ENCODE data around the gene RPL31. TPM values are rescaled to one million over a fixed set of nuclear protein-coding genes. Genes with fewer than 3 reads are reported as not detected.

Gene RPL31
- total RNA-seq, 1 donor from 2014 or later, result 479 TPM

DNA sequence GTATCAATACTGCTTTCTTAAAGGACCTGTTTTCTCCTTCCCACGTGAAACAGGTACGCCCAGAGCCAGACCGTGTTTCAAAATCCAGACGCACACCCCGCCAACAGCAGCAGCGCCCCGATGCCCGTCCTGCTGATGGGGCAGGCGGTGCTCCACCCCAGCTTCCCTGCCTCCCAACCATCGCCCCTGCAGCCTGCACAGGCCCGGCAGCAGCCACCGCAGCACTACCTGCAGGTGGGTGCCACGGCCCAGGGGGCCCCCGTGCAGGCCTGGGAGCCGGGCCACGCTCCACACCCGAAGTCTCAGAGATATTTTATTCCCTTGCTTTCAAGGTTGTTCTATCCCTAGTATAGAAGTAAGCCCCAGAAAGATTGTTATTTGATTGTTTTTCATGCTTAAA is 8.8 kb upstream of the RPL31 start:
- no peaks in the 10 kb centered on the region for H3K27me3 ChIP-seq
- H3K27ac ChIP-seq, result no peak overlapping the region
- H3K9me3 ChIP-seq, result no peaks in the 10 kb centered on the region
- TF ChIP-seq, protein P1, sequence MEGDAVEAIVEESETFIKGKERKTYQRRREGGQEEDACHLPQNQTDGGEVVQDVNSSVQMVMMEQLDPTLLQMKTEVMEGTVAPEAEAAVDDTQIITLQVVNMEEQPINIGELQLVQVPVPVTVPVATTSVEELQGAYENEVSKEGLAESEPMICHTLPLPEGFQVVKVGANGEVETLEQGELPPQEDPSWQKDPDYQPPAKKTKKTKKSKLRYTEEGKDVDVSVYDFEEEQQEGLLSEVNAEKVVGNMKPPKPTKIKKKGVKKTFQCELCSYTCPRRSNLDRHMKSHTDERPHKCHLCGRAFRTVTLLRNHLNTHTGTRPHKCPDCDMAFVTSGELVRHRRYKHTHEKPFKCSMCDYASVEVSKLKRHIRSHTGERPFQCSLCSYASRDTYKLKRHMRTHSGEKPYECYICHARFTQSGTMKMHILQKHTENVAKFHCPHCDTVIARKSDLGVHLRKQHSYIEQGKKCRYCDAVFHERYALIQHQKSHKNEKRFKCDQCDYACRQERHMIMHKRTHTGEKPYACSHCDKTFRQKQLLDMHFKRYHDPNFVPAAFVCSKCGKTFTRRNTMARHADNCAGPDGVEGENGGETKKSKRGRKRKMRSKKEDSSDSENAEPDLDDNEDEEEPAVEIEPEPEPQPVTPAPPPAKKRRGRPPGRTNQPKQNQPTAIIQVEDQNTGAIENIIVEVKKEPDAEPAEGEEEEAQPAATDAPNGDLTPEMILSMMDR (IDR thresholded peaks at IDR 0.05), result no peak
- no peak overlapping the region for H3K4me3 ChIP-seq
- intact Hi-C loops (cut with DNase I), result no loop called here
- no peaks in the 10 kb centered on the region for H3K4me1 ChIP-seq
- DNase-seq (ENCODE audit: low spot score in 2 of 2), result no peak
- H3K36me3 ChIP-seq, result peaks cover 13 to 36% of the 10 kb centered on the region in 2 donors

DNA sequence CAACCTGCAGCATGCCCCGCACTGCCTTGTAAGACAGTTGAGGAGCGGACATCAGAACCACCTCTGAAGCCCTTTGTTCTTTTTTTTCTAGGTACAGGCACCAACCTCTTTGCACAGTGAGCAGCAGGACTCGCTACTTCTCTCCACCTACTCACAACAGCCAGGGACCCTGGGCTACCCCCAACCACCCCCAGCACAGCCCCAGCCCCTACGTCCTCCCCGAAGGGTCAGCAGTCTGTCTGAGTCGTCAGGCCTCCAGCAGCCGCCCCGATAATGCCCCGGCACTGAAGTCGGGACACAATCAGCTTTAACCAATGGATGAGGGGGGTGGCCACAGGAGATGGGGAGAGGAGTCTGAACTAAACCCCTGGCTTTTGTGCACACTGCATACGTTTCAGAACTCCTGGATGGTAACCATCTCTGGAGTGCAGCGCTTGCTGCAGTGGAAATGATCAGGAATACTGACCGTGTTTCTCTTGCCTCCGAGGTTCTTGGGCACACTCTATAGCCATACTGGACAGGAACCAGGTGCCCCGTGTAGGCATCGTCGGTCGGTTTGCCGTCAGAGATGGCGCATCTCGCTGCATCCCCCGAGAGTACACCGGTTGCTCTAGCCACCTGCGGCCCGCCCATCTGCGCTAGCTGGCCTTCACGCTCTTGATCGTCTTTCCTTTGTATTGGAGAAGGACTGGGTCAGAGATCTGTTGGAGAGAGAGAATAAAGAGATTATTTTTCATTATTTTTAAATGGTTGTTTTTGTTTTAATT is 6.6 kb upstream of the RPL31 start:
- no peaks in the 10 kb centered on the region for H3K27me3 ChIP-seq

DNA sequence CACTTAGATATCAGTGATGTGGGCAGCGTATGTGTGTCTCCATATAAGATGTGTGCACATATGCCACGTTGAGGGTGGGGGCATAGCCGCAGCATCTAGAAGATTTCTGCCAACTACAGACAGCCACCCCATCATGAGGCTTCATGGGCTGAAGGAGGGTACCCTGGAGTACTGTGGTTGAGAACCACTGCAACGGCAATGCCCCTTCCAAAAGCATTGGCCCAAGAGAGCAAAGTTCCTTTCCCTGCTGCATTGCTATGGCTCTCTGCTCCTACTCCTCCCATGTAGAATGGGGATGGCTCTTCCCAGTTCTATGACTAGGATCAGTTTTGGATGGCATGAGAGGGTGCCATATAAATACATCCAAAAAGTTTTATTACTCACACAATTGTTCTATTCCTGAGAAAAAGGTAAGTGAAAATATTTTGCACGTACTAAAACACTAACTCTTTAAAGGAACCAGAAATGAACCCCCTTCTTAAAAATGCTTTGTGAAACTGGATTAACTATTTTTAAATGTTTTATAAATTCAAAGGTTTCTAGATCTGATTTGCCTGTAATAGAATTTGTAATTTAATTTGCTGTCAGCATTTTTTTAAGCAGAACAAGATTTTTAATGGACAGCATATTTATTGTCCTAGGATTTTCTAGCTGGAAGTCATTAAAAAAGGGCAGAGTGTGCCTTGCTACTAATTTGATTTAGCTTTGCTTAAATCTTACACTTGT is 4.4 kb upstream of the RPL31 start:
- no peak for DNase-seq (ENCODE audit: low spot score in 2 of 2)
- Histone ChIP-seq H3K9me3 (no peaks in the 10 kb centered on the region), H3K36me3 (peaks cover 13 to 27% of the 10 kb centered on the region in 2 donors), H3K27ac (no peak overlapping the region), H3K4me3 (no peak overlapping the region), H3K4me1 (peaks cover 0 to 5% of the 10 kb centered on the region in 2 donors), H3K27me3 (no peaks in the 10 kb centered on the region)
- intact Hi-C loops (cut with DNase I), result no loop called here
- TF ChIP-seq, protein P1 (IDR thresholded peaks at IDR 0.05), result no peak

More for the DNA sequence above, 6.6 kb upstream of the RPL31 start:
- DNase-seq (ENCODE audit: low spot score in 2 of 2), result no peak
- Histone ChIP-seq H3K9me3 (no peaks in the 10 kb centered on the region), H3K36me3 (peaks cover 13 to 34% of the 10 kb centered on the region in 2 donors), H3K27ac (no peak overlapping the region), H3K4me3 (no peak overlapping the region), H3K4me1 (no peaks in the 10 kb centered on the region)
- intact Hi-C loops (cut with DNase I), result no loop called here
- TF ChIP-seq, protein P1 (IDR thresholded peaks at IDR 0.05), result no peak

DNA sequence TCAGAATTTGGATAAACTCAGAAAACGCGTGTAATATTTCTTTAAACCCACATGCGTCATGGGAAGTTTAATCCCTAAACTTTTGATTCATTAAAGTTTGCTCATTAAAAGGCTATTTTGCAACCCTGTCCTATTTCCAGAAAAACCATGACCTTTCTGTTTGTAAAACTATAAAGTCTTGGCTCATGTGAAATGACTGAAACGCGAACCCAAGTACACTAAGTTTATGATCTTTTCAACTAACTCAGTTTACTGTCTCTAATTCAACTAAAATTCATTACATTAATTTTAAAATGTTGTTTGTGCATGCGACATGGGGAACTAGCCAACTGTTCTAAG is 3.9 kb upstream of the RPL31 start:
- intact Hi-C loops (cut with DNase I), result no loop called here
- DNase-seq (ENCODE audit: low spot score in 2 of 2), result no peak
- peaks cover 0 to 7% of the 10 kb centered on the region in 2 donors for H3K4me1 ChIP-seq
- peaks cover 13 to 27% of the 10 kb centered on the region in 2 donors for H3K36me3 ChIP-seq
- no peaks in the 10 kb centered on the region for H3K9me3 ChIP-seq
- no peak overlapping the region for H3K4me3 ChIP-seq
- H3K27me3 ChIP-seq, result no peaks in the 10 kb centered on the region
- no peak overlapping the region for H3K27ac ChIP-seq
- TF ChIP-seq, protein P1 (IDR thresholded peaks at IDR 0.05), result no peak

DNA sequence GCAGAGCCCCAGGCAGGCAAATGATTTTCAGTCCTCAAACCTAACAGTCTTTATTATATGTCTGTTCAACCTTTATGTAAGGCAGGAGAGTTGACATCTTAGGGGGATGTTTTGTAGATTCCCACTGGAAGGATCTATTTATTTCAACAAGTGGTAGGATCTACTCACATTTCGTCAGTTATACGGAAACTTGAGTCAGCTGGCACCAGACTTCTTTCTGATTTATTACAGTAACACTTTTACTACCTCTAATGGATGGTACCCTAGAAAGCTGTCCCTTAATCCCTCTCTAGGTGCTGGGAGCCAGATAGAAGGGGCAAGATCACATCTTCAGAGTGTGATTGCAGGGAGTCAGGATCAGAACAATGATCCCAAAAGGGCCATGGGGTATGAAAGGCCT is 2.1 kb upstream of the RPL31 start:
- TF ChIP-seq, protein P1 (IDR thresholded peaks at IDR 0.05), result no peak
- H3K27ac ChIP-seq, result no peak overlapping the region
- H3K27me3 ChIP-seq, result no peaks in the 10 kb centered on the region
- H3K36me3 ChIP-seq, result peaks cover 17 to 31% of the 10 kb centered on the region in 2 donors
- no peak for DNase-seq (ENCODE audit: low spot score in 2 of 2)
- intact Hi-C loops (cut with DNase I), result loop anchor here (5.0 to 10.0 kb wide), 2 partner anchors 307 to 585 kb away; partner anchors contain the start of genes CHST10 and RNF149
- peaks cover 3 to 15% of the 10 kb centered on the region in 2 donors for H3K4me1 ChIP-seq
- H3K9me3 ChIP-seq, result no peaks in the 10 kb centered on the region
- H3K4me3 ChIP-seq, result no peak overlapping the region
